ENCODE results near the gene TTBK2.

- TF ChIP-seq CTCF (IDR thresholded peaks at IDR 0.05), result no peak
- no peak for TF ChIP-seq EZH2 (IDR thresholded peaks at IDR 0.05; ENCODE audit: borderline replicate concordance, insufficient read depth, low read depth, low read length, poor library complexity, severe bottlenecking)
These were observed 16.6 kb upstream of the TTBK2 start for GRCh38 chr15:42937143-42937542.

Measured in B cell (primary cell).